Osteocyte (in vitro differentiated cells): ENCODE measurements around the gene PCDHA4. TPM values are rescaled to one million over a fixed set of nuclear protein-coding genes. Genes with fewer than 3 reads are reported as not detected.

ENCODE experiments used
- DNase-seq: peaks from one replicate; pipeline ENCODE4 v3.0.0; 2021; ENCODE audit warnings: mixed read lengths; ENCODE audit not compliant: unreplicated experiment; ENCODE audit errors: extremely low spot score
- H3K27ac Mint-ChIP-seq: one replicate; pipeline ENCODE4 v1.8.0; 2021; ENCODE audit warnings: mild to moderate bottlenecking, mixed read lengths; ENCODE audit not compliant: unreplicated experiment
- H3K27me3 Mint-ChIP-seq: one replicate; pipeline ENCODE4 v1.8.0; 2021; ENCODE audit warnings: mixed read lengths; ENCODE audit not compliant: unreplicated experiment
- H3K36me3 Mint-ChIP-seq: one replicate; pipeline ENCODE4 v1.8.0; 2021; ENCODE audit warnings: mixed read lengths; ENCODE audit not compliant: unreplicated experiment
- H3K4me1 Mint-ChIP-seq: one replicate; pipeline ENCODE4 v1.8.0; 2021; ENCODE audit warnings: mixed read lengths; ENCODE audit not compliant: unreplicated experiment
- H3K4me3 Mint-ChIP-seq: one replicate; pipeline ENCODE4 v1.8.0; 2021; ENCODE audit warnings: mild to moderate bottlenecking, moderate library complexity, mixed read lengths; ENCODE audit not compliant: unreplicated experiment
- H3K9me3 Mint-ChIP-seq: one replicate; pipeline ENCODE4 v1.8.0; 2021; ENCODE audit warnings: mixed read lengths; ENCODE audit not compliant: unreplicated experiment
- total RNA-seq: library from RNA; stranded (reverse); gene quantifications from 2 replicates; pipeline ENCODE4 v1.2.1, GENCODE V29; 2021
- TF ChIP-seq, protein P1 (sequence below): fragments of 200-600 bp; sonication (generic); IDR thresholded peaks from 2 replicates; pipeline ENCODE4 v1.5.0; 2021; ENCODE audit warnings: antibody characterized with exemption, mild to moderate bottlenecking, moderate library complexity

The PCDHA4 gene
- total RNA-seq, 1 donor from 2014 or later: 12.2 TPM

DNA sequence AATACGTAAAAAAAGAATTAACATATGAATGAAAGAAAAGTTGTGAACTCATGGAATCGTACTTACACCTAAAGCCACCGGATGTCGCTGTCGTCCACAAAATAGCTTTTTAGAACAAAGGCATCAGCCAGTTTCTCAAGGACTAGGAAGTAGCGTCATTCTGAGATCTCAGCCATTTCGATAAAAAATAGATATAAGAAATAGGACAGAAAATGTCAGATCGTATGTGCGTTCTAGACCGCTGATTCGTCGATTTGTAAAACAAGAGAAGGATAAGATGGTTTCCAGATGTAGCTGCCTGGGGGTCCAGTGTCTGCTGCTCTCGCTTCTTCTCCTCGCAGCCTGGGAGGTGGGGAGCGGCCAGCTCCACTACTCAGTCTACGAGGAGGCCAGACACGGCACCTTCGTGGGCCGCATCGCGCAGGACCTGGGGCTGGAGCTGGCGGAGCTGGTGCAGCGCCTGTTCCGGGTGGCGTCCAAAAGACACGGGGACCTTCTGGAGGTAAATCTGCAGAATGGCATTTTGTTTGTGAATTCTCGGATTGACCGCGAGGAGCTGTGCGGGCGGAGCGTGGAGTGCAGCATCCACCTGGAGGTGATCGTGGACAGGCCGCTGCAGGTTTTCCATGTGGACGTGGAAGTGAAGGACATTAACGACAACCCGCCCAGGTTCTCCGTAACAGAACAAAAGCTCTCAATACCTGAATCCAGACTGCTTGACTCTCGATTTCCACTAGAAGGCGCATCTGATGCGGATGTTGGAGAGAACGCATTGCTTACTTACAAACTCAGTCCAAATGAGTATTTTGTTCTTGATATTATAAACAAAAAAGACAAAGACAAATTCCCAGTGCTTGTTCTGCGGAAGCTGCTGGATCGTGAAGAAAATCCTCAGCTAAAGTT lies 49.2 kb downstream of the PCDHA4 start, which contains the start of gene PCDHA10:
TSS of gene PCDHA10 (plus strand) at position 126 of the 903 bp plus-strand sequence. CDS start at position 278, 152 bp downstream.
- TF ChIP-seq, protein P1, sequence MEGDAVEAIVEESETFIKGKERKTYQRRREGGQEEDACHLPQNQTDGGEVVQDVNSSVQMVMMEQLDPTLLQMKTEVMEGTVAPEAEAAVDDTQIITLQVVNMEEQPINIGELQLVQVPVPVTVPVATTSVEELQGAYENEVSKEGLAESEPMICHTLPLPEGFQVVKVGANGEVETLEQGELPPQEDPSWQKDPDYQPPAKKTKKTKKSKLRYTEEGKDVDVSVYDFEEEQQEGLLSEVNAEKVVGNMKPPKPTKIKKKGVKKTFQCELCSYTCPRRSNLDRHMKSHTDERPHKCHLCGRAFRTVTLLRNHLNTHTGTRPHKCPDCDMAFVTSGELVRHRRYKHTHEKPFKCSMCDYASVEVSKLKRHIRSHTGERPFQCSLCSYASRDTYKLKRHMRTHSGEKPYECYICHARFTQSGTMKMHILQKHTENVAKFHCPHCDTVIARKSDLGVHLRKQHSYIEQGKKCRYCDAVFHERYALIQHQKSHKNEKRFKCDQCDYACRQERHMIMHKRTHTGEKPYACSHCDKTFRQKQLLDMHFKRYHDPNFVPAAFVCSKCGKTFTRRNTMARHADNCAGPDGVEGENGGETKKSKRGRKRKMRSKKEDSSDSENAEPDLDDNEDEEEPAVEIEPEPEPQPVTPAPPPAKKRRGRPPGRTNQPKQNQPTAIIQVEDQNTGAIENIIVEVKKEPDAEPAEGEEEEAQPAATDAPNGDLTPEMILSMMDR: peak; percentile 36
- peaks cover 23% of the 10 kb centered on the region for H3K9me3 Mint-ChIP-seq
- no peaks in the 10 kb centered on the region for H3K27me3 Mint-ChIP-seq
- H3K27ac Mint-ChIP-seq: peak within 1 kb of the TSS; percentile 54
- H3K4me3 Mint-ChIP-seq: peak within 1 kb of the TSS; percentile 65
- H3K36me3 Mint-ChIP-seq: peaks cover 25% of the 10 kb centered on the region
- H3K4me1 Mint-ChIP-seq: no peaks in the 10 kb centered on the region
- no peak for DNase-seq

- DNase-seq: peak; percentile 79
- TF ChIP-seq, protein P1: no peak
- peaks cover 31% of the 10 kb centered on the region for H3K36me3 Mint-ChIP-seq
- H3K27ac Mint-ChIP-seq: no peak overlapping the region
- H3K27me3 Mint-ChIP-seq: no peaks in the 10 kb centered on the region
- peaks cover 29% of the 10 kb centered on the region for H3K9me3 Mint-ChIP-seq
- no peaks in the 10 kb centered on the region for H3K4me1 Mint-ChIP-seq
- no peak overlapping the region for H3K4me3 Mint-ChIP-seq
These were observed 50.5 kb downstream of the PCDHA4 start for GRCh38 chr5:140857177-140857986.

DNA sequence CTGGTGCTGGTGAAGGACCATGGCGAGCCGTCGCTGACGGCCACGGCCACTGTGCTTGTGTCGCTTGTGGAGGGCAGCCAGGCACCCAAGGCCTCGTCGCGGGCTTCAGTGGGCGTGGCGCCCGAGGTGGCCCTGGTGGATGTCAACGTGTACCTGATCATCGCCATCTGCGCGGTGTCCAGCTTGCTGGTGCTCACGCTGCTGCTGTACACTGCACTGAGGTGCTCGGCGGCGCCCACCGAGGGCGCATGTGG lies 51.0 kb downstream of the PCDHA4 start:
- DNase-seq: peak; percentile 85
- Mint-ChIP-seq H3K4me3 (no peak overlapping the region), H3K27ac (no peak overlapping the region), H3K27me3 (no peaks in the 10 kb centered on the region), H3K4me1 (no peaks in the 10 kb centered on the region), H3K9me3 (peaks cover 29% of the 10 kb centered on the region), H3K36me3 (peaks cover 31% of the 10 kb centered on the region)
- TF ChIP-seq, protein P1: no peak

GRCh38 chr5:140862441-140863295 lies 55.8 kb downstream of the PCDHA4 start:
- Mint-ChIP-seq H3K4me1 (no peaks in the 10 kb centered on the region), H3K27me3 (no peaks in the 10 kb centered on the region), H3K9me3 (peaks cover 6% of the 10 kb centered on the region), H3K36me3 (peaks cover 20% of the 10 kb centered on the region), H3K27ac (no peak overlapping the region), H3K4me3 (no peak overlapping the region)
- TF ChIP-seq, protein P1: no peak
- peak; percentile 85 for DNase-seq

Other genes with a start within 250 kb of the PCDHA4 start
- gene SRA1, start 249.6 kb upstream of the PCDHA4 start, total RNA-seq: 41.9 and 43.7 TPM in 2 replicates
- 62.3 and 70.7 TPM in 2 replicates for gene APBB3, start 242.5 kb upstream of the PCDHA4 start, total RNA-seq
- gene SLC35A4, start 242.2 kb upstream of the PCDHA4 start, total RNA-seq: 79.6 and 80.9 TPM in 2 replicates
- gene CD14, start 173.9 kb upstream of the PCDHA4 start, total RNA-seq: not detected in 2 replicates
- 10.4 and 10.5 TPM in 2 replicates for gene TMCO6, start 167.6 kb upstream of the PCDHA4 start, total RNA-seq
- 44.5 and 50.2 TPM in 2 replicates for gene NDUFA2, start 159.4 kb upstream of the PCDHA4 start, total RNA-seq
- gene IK, start 159.2 kb upstream of the PCDHA4 start, total RNA-seq: 86.5 and 89.9 TPM in 2 replicates
- gene WDR55, start 142.2 kb upstream of the PCDHA4 start, total RNA-seq: 28.3 and 28.9 TPM in 2 replicates
- 1.6 and 1.9 TPM in 2 replicates for gene DND1, start 133.5 kb upstream of the PCDHA4 start, total RNA-seq
- gene HARS1, start 115.7 kb upstream of the PCDHA4 start, total RNA-seq: 65.3 and 69.0 TPM in 2 replicates
- 27.2 and 28.8 TPM in 2 replicates for gene HARS2, start 115.6 kb upstream of the PCDHA4 start, total RNA-seq
- 47.5 and 50.9 TPM in 2 replicates for gene ZMAT2, start 106.6 kb upstream of the PCDHA4 start, total RNA-seq
- gene PCDHA1, start 20.9 kb upstream of the PCDHA4 start, total RNA-seq: not detected in 2 replicates
- 0.99 and 1.6 TPM in 2 replicates for gene PCDHA2, start 12.2 kb upstream of the PCDHA4 start, total RNA-seq
- gene PCDHA3, start 6.0 kb upstream of the PCDHA4 start, total RNA-seq: 0.19 and 0.42 TPM in 2 replicates
- 1.0 and 1.1 TPM in 2 replicates for gene PCDHA5, start 14.5 kb downstream of the PCDHA4 start, total RNA-seq
- gene PCDHA6, start 20.9 kb downstream of the PCDHA4 start, total RNA-seq: 20.2 TPM in 2 replicates
- gene PCDHA7, start 27.2 kb downstream of the PCDHA4 start, total RNA-seq: 2.0 and 2.1 TPM in 2 replicates
- 1.9 and 2.0 TPM in 2 replicates for gene PCDHA8, start 34.1 kb downstream of the PCDHA4 start, total RNA-seq
- gene PCDHA9, start 41.3 kb downstream of the PCDHA4 start, total RNA-seq: 1.7 and 1.8 TPM in 2 replicates
- 6.0 and 6.1 TPM in 2 replicates for gene PCDHA10, start 48.8 kb downstream of the PCDHA4 start, total RNA-seq
- 7.2 and 8.2 TPM in 2 replicates for gene PCDHA11, start 61.9 kb downstream of the PCDHA4 start, total RNA-seq
- 9.1 and 12.4 TPM in 2 replicates for gene PCDHA12, start 68.2 kb downstream of the PCDHA4 start, total RNA-seq
- 1.5 and 1.7 TPM in 2 replicates for gene PCDHA13, start 75.1 kb downstream of the PCDHA4 start, total RNA-seq
- 3.3 TPM in 2 replicates for gene PCDHAC1, start 119.2 kb downstream of the PCDHA4 start, total RNA-seq
- gene PCDHAC2, start 159.4 kb downstream of the PCDHA4 start, total RNA-seq: 2.3 and 3.0 TPM in 2 replicates
- 0.03 and 0.05 TPM in 2 replicates for gene PCDHB1, start 244.3 kb downstream of the PCDHA4 start, total RNA-seq